GM21576 (cell line): Measurements from ENCODE around the gene KCNMB1.

Experiments used
- ATAC-seq: cut with Tn5 transposase; IDR thresholded peaks from one replicate; pipeline ENCODE4 v1.9.1; 2021; ENCODE audit warnings: mild to moderate bottlenecking, moderate library complexity; ENCODE audit not compliant: unreplicated experiment

The KCNMB1 gene

GRCh38 chr5:170416526-170416925, 27.4 kb upstream of the KCNMB1 start:
- no peak for ATAC-seq

- no peak for ATAC-seq
Observed at GRCh38 chr5:170414786-170415185, 25.6 kb upstream of the KCNMB1 start.

- ATAC-seq: no peak
Observed at GRCh38 chr5:170413897-170414296, 24.7 kb upstream of the KCNMB1 start.

- no peak for ATAC-seq
Observed at GRCh38 chr5:170411100-170411499, 21.9 kb upstream of the KCNMB1 start.

- ATAC-seq: no peak
Observed at GRCh38 chr5:170410401-170410800, 21.2 kb upstream of the KCNMB1 start.

- no peak for ATAC-seq
Observed at GRCh38 chr5:170408877-170409660, 19.9 kb upstream of the KCNMB1 start.

GRCh38 chr5:170408226-170408625, 19.1 kb upstream of the KCNMB1 start:
- ATAC-seq: no peak

GRCh38 chr5:170407062-170407461, 17.9 kb upstream of the KCNMB1 start:
- ATAC-seq: no peak

- no peak for ATAC-seq
Observed at GRCh38 chr5:170405817-170406216, 16.6 kb upstream of the KCNMB1 start.

- no peak for ATAC-seq
Observed at GRCh38 chr5:170404398-170404797, 15.2 kb upstream of the KCNMB1 start.

- ATAC-seq: no peak
Observed at GRCh38 chr5:170403675-170404074, 14.5 kb upstream of the KCNMB1 start.

- ATAC-seq: no peak
Observed at GRCh38 chr5:170402508-170402907, 13.3 kb upstream of the KCNMB1 start.

- ATAC-seq: no peak
Observed at GRCh38 chr5:170397059-170397458, 7.9 kb upstream of the KCNMB1 start.

- ATAC-seq: no peak
Observed at GRCh38 chr5:170393958-170394357, 4.8 kb upstream of the KCNMB1 start.

- peak; percentile 48 for ATAC-seq
Observed at GRCh38 chr5:170393235-170393634, 4.1 kb upstream of the KCNMB1 start.

- no peak for ATAC-seq
Observed at GRCh38 chr5:170390472-170390871, 1.3 kb upstream of the KCNMB1 start.

GRCh38 chr5:170389550-170389892, 354 bp upstream of the KCNMB1 start:
- no peak for ATAC-seq

- ATAC-seq: no peak
Observed at GRCh38 chr5:170387775-170388639, 1.2 kb downstream of the KCNMB1 start.

- ATAC-seq: no peak
Observed at GRCh38 chr5:170386743-170387395, 2.3 kb downstream of the KCNMB1 start.

- ATAC-seq: no peak
Observed at GRCh38 chr5:170383227-170383626, 5.9 kb downstream of the KCNMB1 start.

- ATAC-seq: no peak
Observed at GRCh38 chr5:170382790-170383189, 6.4 kb downstream of the KCNMB1 start.
